Spleen (tissue), 7 donors: Measurements from ENCODE around the gene PRTN3.

Experiments
- CTCF ChIP-seq, 11 experiments: fragments of 200-600 bp in 7 of 11; fragments of 450-650 bp in 4 of 11; sonication (generic) in 4 of 11; IDR thresholded peaks in 8 of 11; conservative IDR thresholded peaks in 3 of 11; 1 replicate in 7 of 11; 2 replicates in 4 of 11; pipeline versions ENCODE4 v1.4.0 to v1.8.0; 2016 to 2021; ENCODE audit warnings: antibody characterized with exemption in 11 of 11, inconsistent platforms in 4 of 11, mild to moderate bottlenecking in 1 of 11
- POLR2A ChIP-seq, 3 donors: fragments of 450-650 bp; IDR thresholded peaks; one replicate each; pipeline ENCODE4 v1.5.1; 2017; ENCODE audit warnings: antibody characterized with exemption in 3 of 3, mild to moderate bottlenecking in 1 of 3
- donor health status: DM: no; HTN: no; CAD: no; lungs with moderate emphysema.
- donor health status: DM: no; HTN: no; CAD: no.
- donor health status: DM: no; HTN: no; CAD: no.

GRCh38 chr19:791567-792305 lies 49.1 kb upstream of the PRTN3 start:
- TF ChIP-seq POLR2A (IDR thresholded peaks at IDR 0.05) (no peak), CTCF (IDR thresholded peaks at IDR 0.05 in 8 of 11, conservative IDR thresholded peaks at IDR 0.05 in 3 of 11) (no peak)
